T follicular helper cell (primary cell): ENCODE measurements around the gene SLC16A12.
"Not testable (repeated sequence)": the region's sequence is repeated elsewhere in the genome, so short reads cannot be mapped to it uniquely, and the experiment has no call there.

ENCODE experiments used
- DNase-seq: peaks from one replicate; pipeline ENCODE4 v3.0.0-alpha.2; 2020; ENCODE audit warnings: low read depth

SLC16A12 gene

GRCh38 chr10:89419548-89419947 lies 115.8 kb downstream of the SLC16A12 start:
- peak; percentile 18 for DNase-seq

- no peak for DNase-seq
Measured at GRCh38 chr10:89416465-89416864, 118.9 kb downstream of the SLC16A12 start.

- peak; percentile 29 for DNase-seq
Measured at GRCh38 chr10:89414879-89415821, 120.2 kb downstream of the SLC16A12 start.

- peak; percentile 46 for DNase-seq
Measured at GRCh38 chr10:89414146-89414878, 121.1 kb downstream of the SLC16A12 start, which contains the start of gene IFIT5. TSS of gene IFIT5 (plus strand) at chr10:89414568. CDS start at chr10:89414799, 231 bp downstream.

GRCh38 chr10:89413398-89413912 lies 121.9 kb downstream of the SLC16A12 start:
- no peak for DNase-seq

GRCh38 chr10:89412276-89412675 lies 123.1 kb downstream of the SLC16A12 start:
- DNase-seq, result peak; percentile 5

- not testable (repeated sequence) for DNase-seq
Measured at GRCh38 chr10:89411135-89411534, 124.3 kb downstream of the SLC16A12 start.

GRCh38 chr10:89410551-89410950 lies 124.8 kb downstream of the SLC16A12 start:
- DNase-seq, result not testable (repeated sequence)

- not testable (repeated sequence) for DNase-seq
Measured at GRCh38 chr10:89409282-89409681, 126.1 kb downstream of the SLC16A12 start.

GRCh38 chr10:89407792-89408191 lies 127.6 kb downstream of the SLC16A12 start:
- DNase-seq, result not testable (repeated sequence)

GRCh38 chr10:89406178-89406577 lies 129.2 kb downstream of the SLC16A12 start:
- DNase-seq, result not testable (repeated sequence)

GRCh38 chr10:89404104-89405047 lies 131.0 kb downstream of the SLC16A12 start:
- no peak for DNase-seq

GRCh38 chr10:89403043-89403442 lies 132.4 kb downstream of the SLC16A12 start:
- no peak for DNase-seq

- no peak for DNase-seq
Measured at GRCh38 chr10:89399956-89400355, 135.4 kb downstream of the SLC16A12 start.

GRCh38 chr10:89398003-89398749 lies 137.2 kb downstream of the SLC16A12 start:
- no peak for DNase-seq

GRCh38 chr10:89395141-89395540 lies 140.3 kb downstream of the SLC16A12 start:
- DNase-seq, result no peak

GRCh38 chr10:89393898-89394297 lies 141.5 kb downstream of the SLC16A12 start:
- no peak for DNase-seq

- no peak for DNase-seq
Measured at GRCh38 chr10:89392974-89393373, 142.4 kb downstream of the SLC16A12 start.

- peak; percentile 50 for DNase-seq
Measured at GRCh38 chr10:89391907-89392756, 143.3 kb downstream of the SLC16A12 start, which contains the start of gene IFIT1. TSS of gene IFIT1 (plus strand) at chr10:89392623. CDS start at chr10:89392713, 90 bp downstream.

GRCh38 chr10:89391226-89391576 lies 144.2 kb downstream of the SLC16A12 start:
- DNase-seq, result not testable (repeated sequence)
